Measurements from ENCODE around the gene ABHD11. TPM values are rescaled to one million over a fixed set of nuclear protein-coding genes. Genes with fewer than 3 reads are reported as not detected.

Gene ABHD11
- total RNA-seq, 1 experiment from 2014 or later = 67.7 TPM

DNA sequence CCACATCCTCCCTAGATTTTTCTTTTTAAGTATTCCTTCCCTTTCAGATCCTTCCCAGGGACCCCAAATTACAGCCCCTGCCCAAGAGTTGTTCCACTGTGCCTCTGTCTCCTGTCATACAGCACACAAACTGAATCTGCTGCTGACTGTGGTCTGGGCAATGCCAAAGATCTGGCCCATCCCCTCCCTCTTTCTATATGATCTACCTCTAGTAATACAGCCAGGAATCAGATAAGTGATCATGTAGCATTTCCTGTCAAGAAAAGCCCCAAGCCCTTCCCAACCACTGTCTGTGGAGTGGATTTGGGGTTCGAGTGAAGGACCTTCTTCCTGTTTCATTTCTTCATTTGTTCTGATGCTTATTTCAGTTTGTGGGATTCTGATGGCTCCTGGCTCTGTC lies 25.8 kb downstream of the ABHD11 start:
- Mint-ChIP-seq H3K36me3 (ENCODE audit: insufficient read depth, unreplicated experiment) (peaks cover 45% of the 10 kb centered on the region), H3K4me1 (ENCODE audit: low read depth, unreplicated experiment) (peaks cover 33% of the 10 kb centered on the region), H3K27me3 (ENCODE audit: unreplicated experiment) (no peaks in the 10 kb centered on the region), H3K9me3 (ENCODE audit: low read depth, unreplicated experiment) (no peaks in the 10 kb centered on the region), H3K27ac (ENCODE audit: unreplicated experiment) (peak overlapping the region; percentile 67), H3K4me3 (ENCODE audit: low read depth, unreplicated experiment) (no peak overlapping the region)
- DNase-seq = no peak
- TF ChIP-seq, protein P1, sequence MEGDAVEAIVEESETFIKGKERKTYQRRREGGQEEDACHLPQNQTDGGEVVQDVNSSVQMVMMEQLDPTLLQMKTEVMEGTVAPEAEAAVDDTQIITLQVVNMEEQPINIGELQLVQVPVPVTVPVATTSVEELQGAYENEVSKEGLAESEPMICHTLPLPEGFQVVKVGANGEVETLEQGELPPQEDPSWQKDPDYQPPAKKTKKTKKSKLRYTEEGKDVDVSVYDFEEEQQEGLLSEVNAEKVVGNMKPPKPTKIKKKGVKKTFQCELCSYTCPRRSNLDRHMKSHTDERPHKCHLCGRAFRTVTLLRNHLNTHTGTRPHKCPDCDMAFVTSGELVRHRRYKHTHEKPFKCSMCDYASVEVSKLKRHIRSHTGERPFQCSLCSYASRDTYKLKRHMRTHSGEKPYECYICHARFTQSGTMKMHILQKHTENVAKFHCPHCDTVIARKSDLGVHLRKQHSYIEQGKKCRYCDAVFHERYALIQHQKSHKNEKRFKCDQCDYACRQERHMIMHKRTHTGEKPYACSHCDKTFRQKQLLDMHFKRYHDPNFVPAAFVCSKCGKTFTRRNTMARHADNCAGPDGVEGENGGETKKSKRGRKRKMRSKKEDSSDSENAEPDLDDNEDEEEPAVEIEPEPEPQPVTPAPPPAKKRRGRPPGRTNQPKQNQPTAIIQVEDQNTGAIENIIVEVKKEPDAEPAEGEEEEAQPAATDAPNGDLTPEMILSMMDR (IDR thresholded peaks at IDR 0.05; ENCODE audit: unreplicated experiment) = no peak
- BruUV-seq (replicated peaks) = no TSS peak
- intact Hi-C loops (cut with micrococcal nuclease; ENCODE audit: unreplicated experiment) = no loop called here
- CTCF ChIA-PET = no interaction called here

DNA sequence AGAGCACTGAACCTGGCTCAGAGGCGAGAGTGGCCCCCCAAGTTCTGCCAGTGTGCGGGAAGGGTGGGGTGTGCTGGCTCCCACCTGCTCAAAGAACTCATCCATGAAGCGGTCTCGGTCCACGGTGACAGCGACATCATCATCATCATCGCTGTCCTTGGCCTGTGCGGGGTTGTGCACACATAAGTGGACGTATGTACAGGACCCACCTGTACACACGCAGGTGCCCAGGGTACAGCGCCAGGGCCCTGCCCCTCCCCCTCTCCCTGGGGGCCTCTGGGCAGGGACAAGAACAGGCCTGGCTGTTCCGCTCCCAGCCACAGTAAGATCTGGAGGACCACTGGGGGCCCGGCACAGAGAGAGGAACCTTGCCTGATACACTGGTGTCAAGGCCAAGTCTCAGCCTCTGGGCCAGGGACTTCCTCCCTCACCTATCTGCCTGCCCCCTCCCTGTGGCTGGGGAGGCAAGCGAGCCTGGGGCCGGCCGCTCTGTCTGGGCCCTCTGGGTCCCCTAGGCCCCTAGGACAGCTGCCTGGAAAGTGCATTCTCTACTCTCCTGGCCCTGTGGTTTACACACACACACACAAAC lies 29.5 kb downstream of the ABHD11 start:
- H3K4me1 Mint-ChIP-seq (ENCODE audit: low read depth, unreplicated experiment) = peaks cover 36% of the 10 kb centered on the region
- DNase-seq = no peak
- intact Hi-C loops (cut with micrococcal nuclease; ENCODE audit: unreplicated experiment) = no loop called here
- H3K36me3 Mint-ChIP-seq (ENCODE audit: insufficient read depth, unreplicated experiment) = peaks cover 55% of the 10 kb centered on the region
- CTCF ChIA-PET = no interaction called here
- no peaks in the 10 kb centered on the region for H3K27me3 Mint-ChIP-seq (ENCODE audit: unreplicated experiment)
- no peaks in the 10 kb centered on the region for H3K9me3 Mint-ChIP-seq (ENCODE audit: low read depth, unreplicated experiment)
- BruUV-seq (replicated peaks) = no TSS peak
- no peak overlapping the region for H3K4me3 Mint-ChIP-seq (ENCODE audit: low read depth, unreplicated experiment)
- TF ChIP-seq, protein P1 (IDR thresholded peaks at IDR 0.05; ENCODE audit: unreplicated experiment) = no peak
- H3K27ac Mint-ChIP-seq (ENCODE audit: unreplicated experiment) = no peak overlapping the region

DNA sequence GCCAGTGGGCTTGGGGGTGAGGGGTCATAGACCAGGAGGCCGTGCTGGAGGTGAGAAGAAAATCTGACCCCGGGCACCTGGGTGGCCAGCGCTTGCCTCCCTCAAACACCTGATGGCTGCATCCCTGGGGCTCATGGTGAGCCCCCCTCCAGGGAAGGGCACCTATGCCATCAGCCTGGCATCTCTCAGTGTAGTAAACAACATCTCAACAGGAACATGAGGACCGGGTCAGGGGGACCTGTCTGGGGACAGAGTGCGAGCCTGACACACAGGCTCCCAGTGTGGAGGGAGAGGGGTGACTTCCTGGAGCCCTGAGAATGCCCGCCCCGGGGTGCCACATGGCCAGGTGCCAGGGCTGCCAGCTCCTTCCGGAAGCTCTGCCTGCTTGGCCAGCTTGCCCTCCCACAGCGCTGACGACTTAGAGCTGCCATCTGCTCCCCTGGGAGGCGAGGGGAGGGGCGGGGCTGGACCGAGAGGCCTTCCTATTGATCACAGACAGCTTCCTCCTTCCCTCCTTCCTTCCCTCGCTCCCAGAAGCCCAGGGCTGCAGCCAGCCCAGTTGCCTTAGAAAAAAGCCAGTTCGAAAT lies 31.5 kb downstream of the ABHD11 start:
- H3K9me3 Mint-ChIP-seq (ENCODE audit: low read depth, unreplicated experiment) = no peaks in the 10 kb centered on the region
- no TSS peak for BruUV-seq (replicated peaks)
- CTCF ChIA-PET = interaction anchor here (0.9 to 2.0 kb wide), 2 partner anchors 9 to 10 kb away, joined by 3 to 6 read pairs; no protein-coding TSS in a partner anchor
- peak overlapping the region; percentile 83 for H3K27ac Mint-ChIP-seq (ENCODE audit: unreplicated experiment)
- TF ChIP-seq, protein P1 (IDR thresholded peaks at IDR 0.05; ENCODE audit: unreplicated experiment) = no peak
- intact Hi-C loops (cut with micrococcal nuclease; ENCODE audit: unreplicated experiment) = no loop called here
- no peaks in the 10 kb centered on the region for H3K27me3 Mint-ChIP-seq (ENCODE audit: unreplicated experiment)
- DNase-seq = peak; percentile 97
- peaks cover 24% of the 10 kb centered on the region for H3K4me1 Mint-ChIP-seq (ENCODE audit: low read depth, unreplicated experiment)
- H3K4me3 Mint-ChIP-seq (ENCODE audit: low read depth, unreplicated experiment) = peak overlapping the region; percentile 27
- H3K36me3 Mint-ChIP-seq (ENCODE audit: insufficient read depth, unreplicated experiment) = peaks cover 51% of the 10 kb centered on the region

DNA sequence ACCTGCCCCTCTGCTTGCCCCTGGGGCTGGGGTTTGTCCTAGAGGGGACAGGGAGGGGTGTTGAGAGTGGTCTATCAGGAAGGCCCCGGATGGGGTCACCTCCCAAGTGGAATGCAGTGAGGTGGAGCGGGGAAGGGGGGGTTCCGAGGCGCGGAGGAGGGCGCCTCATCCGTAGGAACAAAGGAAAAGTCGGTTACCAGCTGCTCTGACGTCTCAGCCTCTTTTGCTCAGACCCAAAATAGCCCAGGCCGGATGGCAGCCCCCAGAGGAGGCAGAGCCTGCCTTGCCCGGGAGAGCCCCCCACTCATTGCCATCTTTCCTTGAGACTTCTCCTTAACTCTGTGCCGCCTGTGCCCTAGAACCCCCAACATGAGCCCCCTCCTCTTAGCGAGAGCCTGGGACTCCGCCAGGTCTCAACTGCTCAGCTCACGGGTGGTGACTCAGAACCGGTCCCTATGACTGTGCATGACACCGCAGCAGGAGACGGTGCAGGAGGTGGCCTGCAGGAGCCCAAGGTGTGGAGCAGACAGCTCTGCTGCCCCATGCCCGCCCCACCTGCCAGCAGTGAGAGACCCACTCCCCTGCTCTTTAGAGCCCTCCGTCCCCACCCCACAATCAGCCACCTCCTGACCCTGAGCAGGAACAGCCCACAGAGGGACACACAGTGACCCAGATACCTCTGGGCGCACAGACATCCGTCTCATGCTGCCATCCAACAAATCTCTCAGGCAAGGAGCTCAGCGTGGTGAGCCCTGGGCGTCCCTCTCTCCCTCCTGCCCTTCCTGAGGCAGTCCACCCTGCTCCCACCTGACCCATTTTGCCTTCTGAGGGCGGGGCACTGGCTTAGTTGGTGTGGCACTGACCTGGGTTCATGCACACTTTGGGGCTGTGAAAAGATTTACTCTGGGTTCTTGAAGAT lies 32.2 kb downstream of the ABHD11 start:
- intact Hi-C loops (cut with micrococcal nuclease; ENCODE audit: unreplicated experiment) = no loop called here
- CTCF ChIA-PET = interaction anchor here (0.7 to 2.0 kb wide), 3 partner anchors 9 to 100 kb away, joined by 3 to 6 read pairs (median 3); no protein-coding TSS in a partner anchor
- Mint-ChIP-seq H3K27ac (ENCODE audit: unreplicated experiment) (peak overlapping the region; percentile 83), H3K36me3 (ENCODE audit: insufficient read depth, unreplicated experiment) (peaks cover 55% of the 10 kb centered on the region), H3K9me3 (ENCODE audit: low read depth, unreplicated experiment) (no peaks in the 10 kb centered on the region), H3K4me3 (ENCODE audit: low read depth, unreplicated experiment) (peak overlapping the region; percentile 27), H3K4me1 (ENCODE audit: low read depth, unreplicated experiment) (peaks cover 16% of the 10 kb centered on the region), H3K27me3 (ENCODE audit: unreplicated experiment) (no peaks in the 10 kb centered on the region)
- TF ChIP-seq, protein P1 (IDR thresholded peaks at IDR 0.05; ENCODE audit: unreplicated experiment) = no peak
- peak; percentile 62 for DNase-seq
- no TSS peak for BruUV-seq (replicated peaks)

Measured in Calu3 (cell line).